ENCODE measurements around the gene BCL2L2. TPM values are rescaled to one million over a fixed set of nuclear protein-coding genes. Genes with fewer than 3 reads are reported as not detected.
A peak's percentile ranks its signal among the peaks of the same experiment; 100 is the strongest.

The BCL2L2 gene
- total RNA-seq, 4 donors from 2014 or later = 41.5 to 72.2 (median 68.3) TPM

- TF ChIP-seq CTCF (IDR thresholded peaks at IDR 0.05) (no peak), POLR2A (IDR thresholded peaks at IDR 0.05) (no peak)
Measured at GRCh38 chr14:23360496-23360895, 53.9 kb downstream of the BCL2L2 start.

GRCh38 chr14:23361320-23361719 lies 54.7 kb downstream of the BCL2L2 start:
- H3K4me3 ChIP-seq (ENCODE audit: low read depth, poor library complexity, severe bottlenecking) = no peak overlapping the region
- DNase-seq (ENCODE audit: low spot score in 2 of 2) = peak in 1 of 2 donors; percentile 76
- no peak for TF ChIP-seq POLR2A (IDR thresholded peaks at IDR 0.05)
- no peak for TF ChIP-seq CTCF (IDR thresholded peaks at IDR 0.05)
- intact Hi-C loops (cut with DNase I; ENCODE audit: low total_unique reads) = no loop called here

More at GRCh38 chr14:23360496-23360895, 53.9 kb downstream of the BCL2L2 start:
- WGBS, 2 donors = 70 to 72% methylated on average over 9 to 11 of the region's 11 CpGs
- peak in 1 of 2 donors; percentile 82 for DNase-seq (ENCODE audit: low spot score in 2 of 2)
- H3K4me3 ChIP-seq (ENCODE audit: low read depth, poor library complexity, severe bottlenecking) = no peak overlapping the region
- intact Hi-C loops (cut with DNase I; ENCODE audit: low total_unique reads) = no loop called here

Other genes starting within 250 kb of the BCL2L2 start
- gene CDH24, start 249.3 kb upstream of the BCL2L2 start, total RNA-seq = 1 to 10 TPM; 3.0 to 4.9 (median 3.9) TPM
- 10 to 100 TPM; 52.7 to 97.5 (median 79.8) TPM for gene ACIN1, start 211.7 kb upstream of the BCL2L2 start, total RNA-seq
- 10 to 100 TPM; 14.5 to 29.8 (median 19.7) TPM for gene C14orf119, start 211.3 kb upstream of the BCL2L2 start, total RNA-seq
- not detected for gene CIROP, start 201.8 kb upstream of the BCL2L2 start, total RNA-seq
- gene CEBPE, start 187.6 kb upstream of the BCL2L2 start, total RNA-seq = not detected
- gene SLC7A8, start 123.2 kb upstream of the BCL2L2 start, total RNA-seq = 10 to 100 TPM; 32.4 to 67.4 (median 42.9) TPM
- gene RNF212B, start 68.9 kb upstream of the BCL2L2 start, total RNA-seq = under 1 TPM in 1 of 4 donors, not detected in 3; 0.59 TPM
- gene HOMEZ, start 20.7 kb upstream of the BCL2L2 start, total RNA-seq = 1 to 10 TPM; 5.3 to 9.7 (median 8.5) TPM
- 10 to 100 TPM in 1 of 4 donors, 1 to 10 TPM in 3; 7.9 to 14.4 (median 8.6) TPM for gene PPP1R3E, start 4.0 kb upstream of the BCL2L2 start, total RNA-seq
- gene PABPN1, start 14.6 kb downstream of the BCL2L2 start, total RNA-seq = 10 to 100 TPM; 25.5 to 65.8 (median 39.9) TPM
- 10 to 100 TPM; 16.1 to 33.0 (median 17.9) TPM for gene SLC22A17, start 46.1 kb downstream of the BCL2L2 start, total RNA-seq
- gene EFS, start 58.3 kb downstream of the BCL2L2 start, total RNA-seq = 10 to 100 TPM; 38.7 to 73.2 (median 53.5) TPM
- gene IL25, start 66.0 kb downstream of the BCL2L2 start, total RNA-seq = not detected
- under 1 TPM in 2 of 4 donors, not detected in 2; 0.38 to 0.58 TPM for gene CMTM5, start 70.2 kb downstream of the BCL2L2 start, total RNA-seq
- gene MYH6, start 101.4 kb downstream of the BCL2L2 start, total RNA-seq = under 1 TPM in 1 of 4 donors, not detected in 3; 0.20 TPM
- under 1 TPM in 3 of 4 donors, not detected in 1; 0.06 to 0.13 (median 0.08) TPM for gene MYH7, start 128.8 kb downstream of the BCL2L2 start, total RNA-seq
- gene NGDN, start 162.9 kb downstream of the BCL2L2 start, total RNA-seq = 10 to 100 TPM; 34.0 to 41.7 (median 37.3) TPM
- under 1 TPM; 0.19 to 0.49 (median 0.27) TPM for gene ZFHX2, start 244.9 kb downstream of the BCL2L2 start, total RNA-seq
- 10 to 100 TPM in 3 of 4 donors, 1 to 10 TPM in 1; 2.8 to 10.9 (median 10.7) TPM for gene THTPA, start 249.4 kb downstream of the BCL2L2 start, total RNA-seq